ENCODE measurements around the gene AGT.

DNA sequence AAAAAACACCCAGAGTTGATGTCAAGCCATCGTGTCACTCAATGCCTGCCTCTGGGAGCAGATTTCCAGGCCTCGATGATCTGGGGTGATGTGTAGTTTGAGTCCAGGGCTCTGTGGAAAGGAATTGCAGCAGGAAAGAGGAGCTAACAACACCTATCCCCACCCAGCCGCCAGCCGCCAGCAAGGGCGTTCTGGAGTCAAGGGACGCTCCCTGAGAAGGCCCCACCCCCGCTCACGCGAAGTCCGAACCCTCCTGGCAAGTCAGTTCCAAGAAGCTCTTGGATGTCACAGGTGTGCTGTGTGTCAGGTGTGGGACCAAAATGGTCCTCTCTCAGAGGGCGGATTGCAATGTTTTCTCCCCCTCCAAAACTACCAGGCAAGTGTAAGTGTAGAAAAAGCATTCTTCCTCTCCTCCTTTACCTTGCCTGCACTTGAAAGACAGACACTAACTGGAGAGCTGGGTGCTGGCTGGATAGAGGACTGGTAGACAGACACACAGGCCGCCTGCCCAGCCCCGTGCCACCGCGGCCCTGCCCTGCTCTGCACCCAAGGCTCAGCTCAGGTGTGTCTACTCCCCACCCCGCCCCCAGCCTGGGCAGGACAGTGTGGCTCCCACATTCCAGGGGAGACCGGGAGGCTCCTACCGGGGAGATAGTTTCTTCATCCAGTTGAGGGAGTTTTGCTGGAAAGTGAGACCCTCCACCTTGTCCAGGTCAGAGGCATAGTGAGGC, 8.5 kb downstream of the AGT start:
- no peak for TF ChIP-seq CEBPB (IDR thresholded peaks at IDR 0.05)
- TF ChIP-seq KDM1A (IDR thresholded peaks at IDR 0.05; ENCODE audit: low read depth) = no peak
- TF ChIP-seq, protein P1, sequence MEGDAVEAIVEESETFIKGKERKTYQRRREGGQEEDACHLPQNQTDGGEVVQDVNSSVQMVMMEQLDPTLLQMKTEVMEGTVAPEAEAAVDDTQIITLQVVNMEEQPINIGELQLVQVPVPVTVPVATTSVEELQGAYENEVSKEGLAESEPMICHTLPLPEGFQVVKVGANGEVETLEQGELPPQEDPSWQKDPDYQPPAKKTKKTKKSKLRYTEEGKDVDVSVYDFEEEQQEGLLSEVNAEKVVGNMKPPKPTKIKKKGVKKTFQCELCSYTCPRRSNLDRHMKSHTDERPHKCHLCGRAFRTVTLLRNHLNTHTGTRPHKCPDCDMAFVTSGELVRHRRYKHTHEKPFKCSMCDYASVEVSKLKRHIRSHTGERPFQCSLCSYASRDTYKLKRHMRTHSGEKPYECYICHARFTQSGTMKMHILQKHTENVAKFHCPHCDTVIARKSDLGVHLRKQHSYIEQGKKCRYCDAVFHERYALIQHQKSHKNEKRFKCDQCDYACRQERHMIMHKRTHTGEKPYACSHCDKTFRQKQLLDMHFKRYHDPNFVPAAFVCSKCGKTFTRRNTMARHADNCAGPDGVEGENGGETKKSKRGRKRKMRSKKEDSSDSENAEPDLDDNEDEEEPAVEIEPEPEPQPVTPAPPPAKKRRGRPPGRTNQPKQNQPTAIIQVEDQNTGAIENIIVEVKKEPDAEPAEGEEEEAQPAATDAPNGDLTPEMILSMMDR (IDR thresholded peaks at IDR 0.05) = no peak
- no peak for TF ChIP-seq BHLHE40 (IDR thresholded peaks at IDR 0.05; ENCODE audit: low read depth, low read length)
- no peak for TF ChIP-seq PBX3 (IDR thresholded peaks at IDR 0.05)
- no peak for TF ChIP-seq MYC (IDR thresholded peaks at IDR 0.05; ENCODE audit: borderline replicate concordance, low read length)
- no peak for TF ChIP-seq RCOR1 (IDR thresholded peaks at IDR 0.05; ENCODE audit: low read depth, low read length)
- no peak for TF ChIP-seq EP300 (IDR thresholded peaks at IDR 0.05)
- no peak for TF ChIP-seq RFX5 (IDR thresholded peaks at IDR 0.05)
- TF ChIP-seq NFE2L2 (conservative IDR thresholded peaks at IDR 0.05; ENCODE audit: low read length) = no peak
- TF ChIP-seq HEYL (CRISPR knock-in tag; IDR thresholded peaks at IDR 0.05) = no peak

All from A549 (cell line).